ENCODE measurements around the gene GRIP2. TPM values are rescaled to one million over a fixed set of nuclear protein-coding genes. Genes with fewer than 3 reads are reported as not detected.

Gene GRIP2
- total RNA-seq = 37.0 TPM
- long read RNA-seq, partial matches to known transcripts = 14 of 50 reads
- long read RNA-seq, other reads (novel, unspliced or antisense) = 36 of 50 reads

DNA sequence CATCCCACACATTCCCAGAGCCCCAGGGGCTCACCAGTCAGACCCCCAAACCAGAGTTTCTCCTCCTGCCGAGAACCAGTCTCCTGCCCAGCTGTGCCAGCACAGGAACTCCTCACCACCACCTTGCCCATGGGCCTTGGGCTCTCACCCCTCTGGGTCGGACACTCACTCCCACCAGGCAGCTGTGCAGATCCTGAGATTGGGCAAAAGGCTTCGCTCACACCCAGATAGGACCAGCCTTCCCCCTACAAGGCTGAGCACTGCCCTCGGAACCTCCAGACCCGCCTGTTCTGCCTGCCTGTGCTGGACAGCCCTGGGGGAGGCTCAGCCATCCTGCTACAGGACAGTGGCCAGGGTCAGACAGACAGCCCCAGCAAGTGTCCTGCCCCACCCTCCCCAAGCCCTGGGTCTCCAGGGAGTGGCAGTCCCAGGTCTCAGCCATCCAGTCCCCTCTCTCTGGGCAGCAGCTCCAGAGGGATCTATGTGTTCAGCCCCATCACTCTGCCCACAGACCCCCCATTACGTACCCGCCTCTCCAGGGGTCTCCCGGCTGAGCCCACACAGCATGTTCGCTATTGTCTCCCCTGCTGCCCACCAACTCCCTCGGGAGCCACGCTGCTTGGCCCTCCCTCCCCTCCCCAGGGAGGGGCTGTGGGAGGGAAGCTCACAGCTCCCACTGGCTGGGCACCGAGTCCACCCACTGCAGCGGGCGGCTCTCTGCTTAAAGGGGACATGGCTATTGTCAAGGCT, at the start of gene GRIP2:
TSS of gene GRIP2 (minus strand) at position 601 of the 750 bp plus-strand sequence. CDS start at position 567, 34 bp downstream.
- peak; percentile 76 for DNase-seq
- intact Hi-C loops (cut with micrococcal nuclease) = no loop called here
- ATAC-seq = peak; percentile 87

DNA sequence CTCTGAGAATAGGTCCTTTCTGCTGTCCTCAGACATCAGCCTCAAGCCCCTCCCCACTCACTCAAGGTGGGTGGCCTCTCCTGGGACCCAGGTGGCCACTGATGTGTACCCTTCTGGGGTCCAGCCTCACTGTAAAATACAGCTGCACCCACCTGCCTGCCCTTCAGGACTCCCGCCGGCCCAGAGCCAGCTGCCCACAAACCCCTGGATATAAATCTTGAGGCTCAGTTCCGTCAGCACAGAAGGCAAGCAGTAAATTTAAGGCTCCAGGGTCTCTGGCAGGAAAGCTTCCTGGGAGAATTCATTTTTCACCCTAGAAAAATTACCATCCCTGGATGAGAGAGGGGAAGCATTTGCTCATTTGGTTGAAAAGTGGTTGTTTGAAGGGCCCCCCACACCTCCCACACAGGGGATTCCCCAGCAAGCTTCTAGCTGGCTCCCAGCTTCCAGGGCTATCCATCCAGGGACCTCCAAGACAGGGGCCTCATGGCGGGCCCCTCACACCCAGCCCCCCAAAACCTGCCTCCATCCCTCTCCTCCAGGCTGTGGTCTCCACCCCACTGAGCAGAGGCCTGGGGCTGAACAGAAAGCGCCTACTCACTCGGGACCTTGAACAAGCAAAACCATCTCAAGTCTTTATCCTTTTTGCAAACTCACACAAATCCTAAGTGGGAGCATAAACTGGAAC, 48.4 kb upstream of the GRIP2 start:
- DNase-seq (no peak), ATAC-seq (no peak)
- intact Hi-C loops (cut with micrococcal nuclease) = no loop called here

- ATAC-seq (no peak), DNase-seq (no peak)
- intact Hi-C loops (cut with micrococcal nuclease) = no loop called here
Observed at GRCh38 chr3:14587740-14588360, 47.7 kb upstream of the GRIP2 start.

DNA sequence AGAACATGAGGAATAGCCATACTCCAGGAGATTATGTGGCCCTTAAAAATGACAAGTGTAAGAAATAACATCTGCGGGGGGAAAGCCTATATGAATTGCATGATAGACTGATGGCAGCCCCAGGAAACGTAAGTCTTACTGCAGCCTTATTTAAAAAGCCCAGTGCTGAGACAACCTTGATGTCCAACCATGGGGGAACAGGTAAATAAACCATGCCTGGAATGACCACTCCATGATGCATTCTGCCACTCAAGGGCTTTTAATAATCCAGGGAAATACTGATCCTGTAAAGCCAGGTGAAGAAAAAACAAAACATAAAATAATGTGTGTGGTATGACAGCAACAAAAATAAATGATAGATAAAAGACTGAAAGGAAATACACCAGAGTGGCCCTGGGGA, 46.5 kb upstream of the GRIP2 start:
- intact Hi-C loops (cut with micrococcal nuclease) = no loop called here
- ATAC-seq (no peak), DNase-seq (no peak)

GRCh38 chr3:14583548-14584091, 43.5 kb upstream of the GRIP2 start:
- intact Hi-C loops (cut with micrococcal nuclease) = no loop called here
- DNase-seq (no peak), ATAC-seq (no peak)

DNA sequence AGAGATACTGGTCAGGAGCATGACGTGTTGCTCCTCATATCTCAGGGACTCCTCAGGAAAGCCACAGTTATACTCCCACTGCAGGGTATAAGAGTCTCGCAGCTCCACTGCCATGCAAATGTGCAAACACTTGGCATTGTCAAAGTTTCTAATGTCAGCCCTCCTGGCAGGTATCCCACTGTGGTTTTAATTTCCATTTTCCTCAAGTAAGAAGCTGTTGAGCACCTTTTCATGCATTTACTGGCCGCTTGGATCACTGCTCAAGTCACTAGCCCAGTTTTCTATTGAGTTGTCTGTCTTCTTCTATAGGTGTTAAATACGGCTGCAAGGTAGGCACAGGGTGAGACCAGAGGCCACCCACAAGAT, 41.9 kb upstream of the GRIP2 start:
- ATAC-seq (no peak), DNase-seq (no peak)
- intact Hi-C loops (cut with micrococcal nuclease) = no loop called here

DNA sequence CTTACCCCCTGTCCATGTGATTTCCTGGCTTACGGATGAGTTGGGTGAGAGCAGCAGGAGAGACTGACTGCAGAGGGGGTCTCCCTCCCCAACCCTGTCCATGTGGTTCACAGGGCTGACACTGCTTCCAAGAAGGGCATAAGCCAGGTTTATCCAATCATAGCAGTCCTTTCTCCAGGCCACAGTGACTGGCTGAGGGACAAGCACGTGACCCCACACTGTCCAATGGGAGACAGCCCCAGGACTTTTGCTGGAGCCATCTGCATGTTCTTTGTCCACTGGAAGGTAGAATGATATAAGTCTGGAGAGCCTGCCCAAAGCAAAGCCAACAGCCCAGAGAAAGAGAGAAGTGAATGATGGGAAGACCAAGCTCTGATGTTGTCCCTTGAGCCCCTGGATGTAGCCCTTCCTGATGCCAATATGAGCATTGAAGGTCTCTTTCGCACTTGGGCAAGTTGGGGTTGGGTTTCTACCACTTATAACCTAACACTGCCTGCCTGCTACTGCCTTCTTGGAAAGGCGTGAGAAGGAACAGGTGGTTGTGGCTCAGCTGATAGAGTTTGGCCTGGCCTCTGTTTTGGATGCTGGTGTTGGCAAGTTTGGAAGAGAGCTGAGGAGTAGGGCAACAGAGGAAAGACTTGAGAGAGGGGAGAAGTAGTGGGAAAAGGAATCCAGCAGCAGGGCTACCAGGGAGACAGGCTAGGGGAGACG, 41.3 kb upstream of the GRIP2 start:
- no peak for ATAC-seq
- DNase-seq = no peak
- intact Hi-C loops (cut with micrococcal nuclease) = no loop called here

DNA sequence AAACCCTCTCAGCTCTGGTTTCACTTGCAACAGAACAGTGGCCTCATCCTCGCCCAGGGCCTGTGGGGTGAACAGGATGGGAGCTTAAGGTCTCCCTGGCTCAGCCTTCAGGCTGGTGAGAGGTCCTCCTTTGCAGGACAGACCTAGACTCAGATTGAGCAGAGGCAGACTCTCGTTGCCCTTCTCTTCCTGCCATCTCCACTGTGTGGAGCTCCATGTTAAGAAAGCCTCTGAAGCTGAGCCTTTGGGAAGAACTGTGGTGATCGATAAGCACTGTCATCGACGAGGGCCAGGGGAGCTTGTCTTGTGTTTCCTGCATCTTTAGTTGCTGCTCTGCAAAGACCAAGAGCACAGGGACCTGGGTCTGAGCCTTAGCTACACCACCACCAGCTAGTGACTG, 37.8 kb upstream of the GRIP2 start:
- intact Hi-C loops (cut with micrococcal nuclease) = no loop called here

GRCh38 chr3:14576163-14576562, 36.0 kb upstream of the GRIP2 start:
- ATAC-seq (no peak), DNase-seq (no peak)
- intact Hi-C loops (cut with micrococcal nuclease) = no loop called here

More for the DNA sequence above, 37.8 kb upstream of the GRIP2 start:
- DNase-seq (no peak), ATAC-seq (no peak)

DNA sequence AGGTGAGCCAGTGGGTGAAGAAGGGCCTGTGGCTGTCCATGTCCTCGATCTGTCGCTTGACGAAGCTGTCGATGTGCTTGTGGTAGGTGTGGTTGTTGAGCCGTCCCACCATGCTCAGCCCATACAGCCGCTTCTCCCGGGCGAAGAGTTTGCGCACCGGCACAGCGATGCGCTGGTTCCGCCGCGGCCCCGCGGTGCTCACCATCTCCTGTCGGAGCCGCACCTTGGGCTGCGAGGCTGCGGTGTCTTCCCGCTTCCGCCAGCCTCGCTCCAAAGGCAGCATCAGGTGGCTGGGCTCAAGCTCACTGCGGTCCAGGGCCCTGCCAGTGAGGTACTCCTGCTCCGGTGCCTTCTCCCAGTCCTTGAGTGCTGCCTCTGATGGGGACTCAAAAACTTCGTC, 34.0 kb upstream of the GRIP2 start:
- DNase-seq (no peak), ATAC-seq (no peak)
- intact Hi-C loops (cut with micrococcal nuclease) = no loop called here

- DNase-seq (no peak), ATAC-seq (no peak)
- intact Hi-C loops (cut with micrococcal nuclease) = no loop called here
Observed at GRCh38 chr3:14573706-14574105, 33.6 kb upstream of the GRIP2 start.

DNA sequence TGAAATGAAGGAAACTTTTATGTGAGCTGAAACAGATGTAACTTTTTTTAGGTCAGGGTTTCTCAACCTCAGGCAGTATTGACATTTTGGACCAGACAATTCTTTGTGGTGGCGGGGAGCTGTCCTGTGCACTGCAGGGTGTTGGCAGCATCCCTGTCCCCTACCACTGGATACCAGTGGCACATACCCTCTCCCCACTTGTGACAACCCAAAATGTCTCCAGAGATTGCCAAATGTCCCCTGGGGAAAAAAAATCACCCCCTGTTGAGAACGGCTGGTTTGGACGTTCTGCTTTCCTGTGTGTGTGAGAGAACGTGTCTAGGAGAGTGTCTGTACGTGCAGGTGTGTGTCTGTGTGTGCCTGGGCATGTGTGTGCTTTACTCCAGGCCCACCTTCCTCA, 30.7 kb upstream of the GRIP2 start:
- intact Hi-C loops (cut with micrococcal nuclease) = no loop called here
- no peak for ATAC-seq
- no peak for DNase-seq

DNA sequence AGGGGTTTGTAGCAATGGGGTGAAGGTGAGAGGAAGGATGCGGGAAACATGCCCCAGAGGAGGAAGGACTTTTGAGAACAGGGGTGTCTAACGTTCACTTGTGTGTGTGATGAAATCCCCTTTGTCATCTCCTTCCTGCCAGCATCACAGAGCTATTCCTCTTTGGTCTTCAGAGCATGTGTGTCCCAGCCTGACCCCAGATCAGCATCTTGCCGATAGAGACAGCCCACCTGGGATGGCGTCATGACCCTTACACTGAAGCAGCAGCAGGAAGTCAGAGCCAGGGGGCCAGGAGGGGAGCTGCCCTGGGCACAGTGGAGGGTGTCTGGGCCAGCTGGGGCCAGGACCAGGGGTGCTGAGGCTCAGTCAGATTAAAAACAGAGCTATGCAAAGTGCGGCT, 29.9 kb upstream of the GRIP2 start:
- DNase-seq (no peak), ATAC-seq (no peak)
- intact Hi-C loops (cut with micrococcal nuclease) = no loop called here

DNA sequence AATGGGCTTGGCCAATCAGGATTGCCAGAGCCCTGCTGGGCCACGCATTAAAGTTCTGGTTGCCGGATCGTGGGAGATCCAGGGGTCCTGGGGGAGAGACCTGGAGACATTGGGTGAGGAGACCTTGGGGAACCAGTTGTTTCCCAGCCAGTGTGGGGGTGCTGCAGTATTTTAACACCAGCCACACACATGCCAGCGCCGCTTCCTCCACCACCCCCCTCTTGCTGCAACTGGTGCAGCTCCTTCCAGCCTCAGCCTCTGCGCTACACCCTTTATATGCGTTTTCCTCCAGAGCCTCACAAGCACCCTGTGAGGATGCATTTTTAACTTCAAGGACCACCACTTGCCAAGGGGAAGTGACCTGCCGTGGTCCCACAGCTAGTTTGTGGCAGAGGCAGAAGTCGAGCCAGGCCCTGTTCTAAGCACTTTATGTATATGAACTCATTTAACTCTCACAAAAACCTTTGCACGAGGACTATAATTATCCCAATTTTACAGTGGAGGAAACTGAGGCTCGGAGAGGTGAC, 29.4 kb upstream of the GRIP2 start:
- DNase-seq = no peak
- intact Hi-C loops (cut with micrococcal nuclease) = no loop called here
- no peak for ATAC-seq

DNA sequence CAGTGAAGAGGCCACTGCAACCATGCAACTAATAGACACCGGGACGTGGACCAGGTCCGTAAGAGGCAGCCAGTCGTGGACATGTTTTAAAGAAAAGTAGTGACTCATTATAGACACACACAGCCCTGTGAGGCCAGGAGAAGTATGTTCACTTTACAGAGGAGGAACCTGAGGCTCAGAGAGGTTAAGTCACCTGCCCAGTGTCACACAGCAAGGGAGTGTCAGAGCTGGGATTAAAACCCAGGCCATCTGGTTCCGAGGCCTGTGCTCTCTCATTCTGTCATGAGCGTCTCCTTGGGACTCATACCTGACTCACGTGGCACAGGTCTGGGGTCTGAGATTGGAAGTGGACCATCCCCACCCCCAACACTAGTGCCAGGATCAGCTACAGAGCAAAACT, 28.1 kb upstream of the GRIP2 start:
- intact Hi-C loops (cut with micrococcal nuclease) = no loop called here
- DNase-seq (no peak), ATAC-seq (no peak)

GRCh38 chr3:14566812-14567211, 26.7 kb upstream of the GRIP2 start:
- ATAC-seq (no peak), DNase-seq (no peak)
- intact Hi-C loops (cut with micrococcal nuclease) = no loop called here

DNA sequence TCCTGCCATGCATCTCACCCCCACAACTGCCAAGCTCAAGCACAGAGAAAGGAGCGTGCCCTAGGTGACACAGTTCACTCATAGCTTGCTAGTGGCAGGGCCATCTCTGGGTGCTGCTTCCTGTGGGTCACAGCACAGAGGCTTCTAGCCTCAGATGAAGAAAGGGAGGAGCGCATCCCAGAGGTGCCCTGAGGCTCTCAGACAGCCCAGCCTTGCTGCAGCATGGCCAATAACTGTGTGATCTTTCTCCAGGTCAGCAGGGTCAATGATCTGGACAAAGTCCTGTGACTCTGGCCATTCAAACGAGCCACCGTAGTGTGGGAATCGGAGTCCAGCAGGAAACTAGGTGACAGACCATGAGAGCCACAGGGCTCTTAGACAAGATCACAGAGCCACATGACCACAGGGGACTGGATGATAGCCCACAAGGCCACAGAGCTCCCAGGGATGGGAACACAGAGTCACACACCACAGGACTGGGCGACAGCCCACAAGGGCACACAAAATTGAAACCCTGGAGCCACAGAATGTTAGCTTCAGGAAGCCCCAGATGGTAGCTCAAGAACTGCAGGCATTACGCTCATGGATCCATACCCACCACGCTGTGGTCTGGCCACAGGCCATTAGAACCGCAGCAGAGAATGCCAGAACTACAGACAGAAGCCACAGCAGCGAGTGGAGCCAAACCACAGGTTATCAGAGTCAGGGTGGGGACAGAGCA, 25.9 kb upstream of the GRIP2 start:
- intact Hi-C loops (cut with micrococcal nuclease) = no loop called here
- ATAC-seq (no peak), DNase-seq (no peak)

DNA sequence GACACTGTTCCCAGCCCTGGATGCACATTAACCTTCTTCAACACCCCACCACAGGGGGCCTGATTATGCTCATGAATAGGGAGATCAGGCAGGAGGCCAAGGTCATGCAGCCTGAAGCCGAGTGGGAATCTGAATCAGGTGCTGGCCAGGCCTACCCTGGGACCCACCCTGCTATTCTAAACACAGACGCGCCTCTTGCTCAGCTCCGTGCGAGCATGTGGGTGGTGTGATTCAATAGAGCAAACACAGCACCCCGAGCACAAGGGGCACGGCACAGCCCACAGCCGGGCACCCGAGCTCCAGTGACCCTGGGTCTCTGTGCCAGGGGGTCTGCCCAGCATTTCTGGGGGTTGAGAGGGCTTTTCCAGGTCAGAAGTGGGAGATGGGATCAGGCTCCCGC, 24.6 kb upstream of the GRIP2 start:
- intact Hi-C loops (cut with micrococcal nuclease) = no loop called here
- DNase-seq = no peak
- no peak for ATAC-seq
